ENCODE measurements around the gene RASSF5.
"Not testable (repeated sequence)": the region's sequence is repeated elsewhere in the genome, so short reads cannot be mapped to it uniquely, and the experiment has no call there.

The RASSF5 gene

DNA sequence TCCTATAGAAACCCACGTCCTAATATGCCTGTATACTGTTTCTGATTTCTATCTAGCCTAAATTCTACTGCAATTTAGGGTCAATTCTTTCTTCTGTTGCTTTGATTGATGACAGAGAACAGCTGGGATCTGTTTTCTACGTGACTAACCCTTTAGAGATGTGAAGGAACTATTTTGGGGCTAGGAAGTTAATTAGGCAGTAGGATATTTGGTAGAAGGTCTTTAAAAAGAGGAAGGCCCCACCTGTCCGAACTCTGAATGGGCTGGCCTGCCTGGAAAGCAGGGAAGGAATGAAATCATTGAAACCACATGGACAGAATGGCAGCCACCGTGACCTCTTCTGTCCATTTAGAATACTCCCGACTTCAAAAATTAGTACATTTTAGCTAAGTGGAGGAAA is 83.9 kb downstream of the RASSF5 start:
- no peak for DNase-seq

DNA sequence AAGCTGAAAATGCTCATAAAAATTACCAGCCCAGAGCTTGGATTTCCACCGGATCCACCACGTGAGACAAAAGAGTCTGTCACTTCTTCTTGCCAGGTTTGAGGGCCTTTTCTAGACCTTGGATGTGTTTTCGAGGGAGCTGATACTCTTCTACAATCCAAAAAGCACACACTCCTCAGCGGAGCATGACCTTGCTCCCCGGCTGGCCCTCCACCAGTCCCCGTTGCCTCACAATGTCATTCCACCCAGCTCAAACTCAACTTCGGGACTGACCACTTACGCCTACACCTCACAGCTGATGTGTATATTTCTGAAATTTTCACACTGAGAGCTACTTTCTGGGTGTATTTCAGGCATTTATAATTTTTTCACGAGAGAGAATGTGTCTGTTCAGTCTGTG is 84.4 kb downstream of the RASSF5 start:
- DNase-seq, result no peak

DNA sequence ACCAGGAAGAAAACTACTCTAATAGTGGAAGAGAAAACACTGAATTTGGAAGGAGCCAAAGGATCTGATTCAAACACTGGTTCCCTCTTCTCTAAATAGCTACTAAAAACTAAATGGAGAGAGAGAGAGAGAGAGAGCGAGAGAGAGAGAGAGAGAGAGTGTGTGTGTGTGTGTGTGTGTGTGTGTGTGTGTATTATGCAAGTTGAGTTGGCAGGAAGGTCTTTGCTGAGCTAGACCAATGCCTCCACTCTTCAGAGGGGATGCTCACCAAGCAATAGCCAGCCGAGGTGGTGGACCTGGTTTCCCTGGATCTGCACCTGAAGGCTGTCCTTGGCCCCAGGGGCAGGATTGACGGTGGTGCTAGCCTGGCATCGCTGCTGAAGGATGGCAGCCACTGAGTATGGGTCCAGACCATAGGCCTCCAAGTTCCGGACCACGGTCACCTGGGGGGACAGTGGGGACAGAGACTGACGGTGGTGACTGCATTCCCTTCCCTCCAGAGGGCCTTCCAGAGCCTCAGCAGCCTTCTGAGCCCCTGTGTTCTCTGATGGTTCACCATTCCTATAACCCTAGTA is 86.1 kb downstream of the RASSF5 start:
- DNase-seq, result no peak

DNA sequence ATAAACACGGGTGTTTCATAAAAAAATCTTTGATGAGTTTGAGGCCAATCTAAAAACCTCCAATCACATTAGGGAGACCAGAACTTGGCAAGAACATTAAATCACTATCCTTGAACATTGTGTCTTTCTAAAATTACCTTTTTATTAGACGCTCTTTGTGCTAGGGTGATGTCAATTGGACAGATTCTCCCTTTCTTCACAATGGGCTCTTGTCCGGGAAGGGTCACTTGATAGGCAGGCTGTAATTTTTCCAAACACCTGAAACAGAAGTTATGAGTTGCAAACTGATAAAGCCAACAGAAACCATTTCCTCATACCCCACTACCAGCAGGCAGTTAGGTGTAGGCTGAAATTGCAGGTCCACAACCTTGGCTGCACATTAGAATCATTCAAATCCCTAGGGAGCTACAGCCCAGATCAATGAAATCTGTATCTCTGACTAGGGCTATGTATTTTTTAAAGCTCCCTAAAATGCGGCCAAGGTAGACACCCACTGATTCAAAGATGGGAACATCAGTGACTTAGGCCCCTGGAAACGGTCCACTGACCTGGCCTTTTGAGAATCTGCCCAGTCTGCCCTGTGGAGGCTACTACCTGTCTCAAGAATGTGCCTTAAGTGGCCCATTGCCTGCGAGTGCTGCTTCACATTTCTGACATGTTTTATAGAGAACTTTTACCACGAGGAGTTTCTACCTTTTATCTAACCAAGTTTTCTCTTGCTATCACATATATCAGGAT is 88.4 kb downstream of the RASSF5 start:
- no peak for DNase-seq

DNA sequence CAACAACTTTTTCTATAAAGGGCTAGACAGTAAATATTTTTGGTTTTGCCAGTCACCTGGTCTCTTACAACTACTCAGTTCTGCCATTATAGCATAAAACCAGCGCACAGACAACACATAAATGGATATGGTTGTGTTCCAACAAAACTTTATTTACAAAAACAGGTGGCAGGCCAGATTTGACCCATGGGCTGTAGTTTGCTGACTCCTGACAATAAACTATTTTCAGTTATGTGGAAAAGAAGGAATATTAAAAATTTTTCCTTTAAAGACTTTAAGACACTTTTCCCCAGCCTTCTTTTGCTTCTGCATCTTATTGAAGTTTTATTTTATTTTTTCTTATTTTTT is 89.0 kb downstream of the RASSF5 start:
- DNase-seq, result no peak

DNA sequence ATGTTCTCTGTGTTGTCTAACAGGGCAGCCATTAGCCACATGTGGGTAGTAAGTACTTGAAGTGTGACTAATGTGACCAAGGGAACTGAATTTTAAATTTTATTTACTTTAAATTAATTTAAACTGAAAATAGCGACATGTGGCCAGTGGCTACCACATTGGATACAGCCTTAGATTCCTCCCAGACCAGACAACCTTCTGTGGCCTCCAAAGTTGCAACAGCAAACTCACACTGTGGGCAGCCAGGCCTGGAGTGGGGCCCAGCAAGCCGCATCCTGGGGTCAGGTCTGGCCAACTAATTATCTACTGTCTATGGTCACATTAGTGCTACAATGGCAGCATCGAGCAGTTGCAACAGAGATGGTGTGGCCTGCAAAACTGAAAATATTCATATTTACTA is 93.2 kb downstream of the RASSF5 start:
- no peak for DNase-seq

DNA sequence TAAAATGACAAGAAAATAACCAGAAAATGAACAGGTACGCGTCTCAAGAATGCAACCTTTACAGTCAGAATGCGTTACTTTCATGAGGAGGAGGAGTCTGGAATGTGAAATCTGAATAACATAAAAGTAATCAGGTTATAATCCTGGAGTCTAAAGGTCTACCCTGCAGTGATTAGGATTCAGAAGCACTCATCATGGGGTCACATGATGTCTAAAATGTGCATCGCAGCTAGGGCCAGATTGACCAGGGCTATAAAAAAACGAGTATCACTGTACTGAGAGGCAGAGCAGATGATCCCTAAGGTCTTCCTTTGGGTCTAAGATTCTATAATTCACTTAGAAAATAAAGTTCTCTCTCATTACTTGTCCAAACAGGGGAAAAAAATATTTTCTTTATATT is 97.5 kb downstream of the RASSF5 start:
- DNase-seq, result no peak

DNA sequence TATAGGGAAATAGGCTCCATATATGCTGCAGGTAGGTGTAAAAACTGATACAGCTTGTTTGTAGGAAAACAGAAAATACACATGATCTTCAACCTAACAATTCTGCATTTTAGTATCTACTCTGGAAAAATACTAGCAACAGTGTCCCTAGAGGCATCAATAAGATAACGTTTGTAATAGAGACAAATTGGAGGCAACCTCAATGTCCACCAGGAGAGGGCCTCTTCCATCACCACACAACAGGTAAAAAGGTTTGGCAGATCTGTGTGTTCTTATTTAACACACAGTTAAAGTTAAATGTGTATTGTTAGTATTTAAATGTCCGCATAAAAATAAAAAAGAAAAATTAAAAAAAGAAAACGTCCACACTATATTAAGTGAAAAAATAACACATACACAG is 99.5 kb downstream of the RASSF5 start:
- DNase-seq, result no peak

DNA sequence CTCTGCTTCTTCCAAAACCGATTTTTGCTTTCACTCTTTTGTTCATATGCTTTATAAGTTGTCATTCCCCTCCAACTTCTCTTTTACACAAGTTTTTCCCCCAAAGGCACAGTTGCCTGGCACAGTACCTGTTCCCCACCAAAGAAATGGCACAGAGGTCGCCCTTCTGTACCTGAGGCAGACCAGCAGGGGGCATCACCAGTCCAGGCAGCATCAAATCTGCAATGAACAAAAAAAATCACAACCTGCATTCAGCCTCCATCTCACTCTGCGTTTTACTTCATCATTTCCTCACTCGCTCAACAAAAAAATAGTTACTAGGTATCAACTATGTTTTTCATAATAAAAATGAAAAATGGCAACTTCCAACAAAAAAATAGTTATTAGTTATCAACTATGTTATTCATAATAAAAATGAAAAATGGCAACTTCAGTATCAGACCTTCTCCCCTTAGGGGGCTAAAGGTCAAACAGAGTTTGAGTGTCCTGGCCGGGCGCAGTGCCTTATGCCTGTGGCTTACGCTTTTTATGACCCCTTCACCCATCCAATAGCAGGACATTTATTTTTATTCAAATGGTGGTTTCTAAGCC is 100.9 kb downstream of the RASSF5 start:
- DNase-seq, result peak; percentile 64

DNA sequence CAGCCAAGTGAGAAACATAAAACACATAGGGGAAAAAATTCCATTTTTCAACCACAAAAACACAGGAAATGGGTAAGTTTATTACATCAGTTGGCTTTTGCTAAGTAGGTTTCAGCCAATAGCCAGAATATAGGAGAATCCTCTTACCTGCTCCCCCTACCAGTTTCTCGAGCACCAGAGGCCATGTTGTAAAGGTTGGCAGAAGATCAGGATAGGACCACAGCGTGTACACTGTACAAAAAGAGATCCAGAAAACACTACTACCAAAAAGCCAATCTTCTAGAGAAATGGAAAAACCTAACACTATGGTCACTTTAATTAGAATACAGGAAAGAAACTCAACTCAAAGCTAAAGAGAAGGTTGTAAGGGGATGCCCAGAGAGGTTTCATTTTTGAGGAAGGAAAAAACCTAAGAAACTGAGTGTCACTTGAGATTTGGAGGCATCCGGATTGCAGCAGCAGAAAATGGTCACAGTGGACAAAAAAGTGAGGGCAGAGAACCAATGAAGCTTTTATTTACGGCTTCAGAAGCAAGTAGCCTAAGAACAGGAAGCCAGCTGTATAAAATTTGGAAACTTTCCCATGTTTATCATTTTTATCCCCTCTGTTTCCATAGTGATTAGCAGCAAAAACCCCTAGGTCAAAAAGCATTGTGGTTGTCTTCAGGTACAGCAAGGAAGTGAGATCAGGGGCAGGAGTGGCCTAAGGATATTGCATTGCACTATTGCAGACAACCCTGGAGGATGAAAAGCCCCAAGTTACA is 102.1 kb downstream of the RASSF5 start:
- no peak for DNase-seq

DNA sequence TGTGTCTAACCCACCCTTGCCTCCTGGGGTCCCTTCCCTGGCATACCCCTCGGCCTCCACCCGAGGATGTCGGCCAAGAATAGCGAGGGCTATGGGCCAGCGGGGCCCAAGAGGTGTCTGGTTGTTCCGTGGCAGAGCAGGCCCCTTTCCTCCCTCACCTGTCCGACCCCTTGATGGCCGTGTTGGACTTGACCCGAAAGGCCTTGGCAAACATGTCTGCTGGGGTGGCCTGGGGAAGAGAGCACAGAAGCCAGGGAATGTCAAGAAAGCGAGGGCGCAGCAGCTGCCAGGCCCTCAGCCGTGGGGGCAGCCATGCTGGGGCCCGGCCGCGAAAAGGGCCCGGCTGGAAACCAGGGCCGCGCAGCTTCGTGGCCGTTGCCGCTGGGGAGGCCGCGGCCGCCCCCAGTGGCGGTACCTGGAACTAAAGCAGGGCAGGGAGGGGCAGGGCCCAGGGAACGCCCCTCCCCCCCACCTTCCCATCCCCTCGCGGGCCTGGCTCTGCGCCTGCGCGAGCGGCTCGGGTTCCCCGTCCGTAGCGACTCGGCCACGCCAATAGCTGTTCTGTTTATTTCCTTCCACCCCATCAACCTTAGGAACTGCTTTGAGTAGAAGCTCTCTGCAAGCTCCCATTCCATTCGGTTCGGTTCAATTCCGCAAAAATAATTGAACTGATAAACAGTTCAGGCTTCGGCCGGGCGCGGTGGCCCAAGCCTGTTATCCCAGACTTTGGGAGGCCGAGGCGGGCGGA is 105.0 kb downstream of the RASSF5 start, which contains the start of gene EIF2D:
TSS of gene EIF2D (minus strand) at position 337 of the 748 bp plus-strand sequence. CDS start at position 214, 123 bp downstream.
- peak; percentile 94 for DNase-seq

DNA sequence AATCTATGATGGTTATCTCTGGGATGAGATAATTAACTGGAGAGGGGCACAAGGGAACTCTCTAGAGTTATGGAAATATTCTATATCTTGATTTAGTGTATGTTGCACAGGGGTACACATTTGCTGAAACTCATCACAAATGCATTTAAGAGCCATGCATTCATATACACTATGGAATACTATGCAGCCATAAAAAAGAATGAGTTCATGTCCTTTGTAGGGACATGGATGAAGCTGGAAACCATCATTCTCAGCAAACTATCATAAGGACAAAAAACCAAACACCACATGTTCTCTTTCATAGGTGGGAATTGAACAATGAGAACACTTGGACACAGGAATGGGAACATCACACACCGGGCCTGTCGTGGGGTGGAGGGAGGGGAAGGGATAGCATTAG is 119.1 kb downstream of the RASSF5 start:
- DNase-seq, result not testable (repeated sequence)

DNA sequence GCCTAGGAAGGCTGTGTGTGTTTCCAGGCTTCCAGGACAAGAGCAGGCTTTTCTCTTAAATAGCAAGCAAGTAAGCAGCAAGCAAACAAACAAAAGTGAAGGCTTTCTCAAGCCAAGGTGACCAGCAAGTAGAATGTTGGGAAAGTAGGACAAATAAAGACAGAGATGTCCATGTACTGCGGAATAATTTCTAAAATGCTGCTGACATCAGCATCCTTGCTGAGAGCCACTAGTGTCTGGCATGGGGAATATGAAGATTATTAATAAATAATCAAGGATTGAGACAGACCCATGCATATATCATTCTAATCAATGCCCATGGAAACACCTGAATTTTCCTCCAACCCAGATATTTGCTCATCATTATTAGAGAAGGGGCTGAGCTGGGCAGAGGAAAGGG is 121.6 kb downstream of the RASSF5 start:
- no peak for DNase-seq

DNA sequence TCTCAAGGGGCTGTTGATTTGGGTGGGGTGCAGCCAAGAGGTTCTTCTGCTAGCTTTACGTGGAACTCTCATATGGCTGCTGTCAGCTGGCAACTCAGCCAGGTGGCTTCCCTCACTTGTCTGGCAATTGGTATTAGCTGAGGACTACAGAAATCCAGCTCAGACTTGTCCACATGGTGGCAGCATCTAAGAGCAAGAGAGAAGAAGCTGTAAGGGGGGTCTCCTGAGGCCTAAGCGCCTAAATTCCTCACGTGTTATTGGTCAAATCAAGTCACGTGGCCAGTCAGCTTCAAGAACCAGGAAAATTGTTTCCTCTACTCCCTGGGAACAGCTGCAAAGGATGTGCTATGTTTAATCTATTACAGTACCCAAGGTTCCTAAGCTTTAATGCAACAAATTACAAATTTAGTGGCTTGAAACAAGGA is 123.8 kb downstream of the RASSF5 start:
- peak; percentile 13 for DNase-seq

DNA sequence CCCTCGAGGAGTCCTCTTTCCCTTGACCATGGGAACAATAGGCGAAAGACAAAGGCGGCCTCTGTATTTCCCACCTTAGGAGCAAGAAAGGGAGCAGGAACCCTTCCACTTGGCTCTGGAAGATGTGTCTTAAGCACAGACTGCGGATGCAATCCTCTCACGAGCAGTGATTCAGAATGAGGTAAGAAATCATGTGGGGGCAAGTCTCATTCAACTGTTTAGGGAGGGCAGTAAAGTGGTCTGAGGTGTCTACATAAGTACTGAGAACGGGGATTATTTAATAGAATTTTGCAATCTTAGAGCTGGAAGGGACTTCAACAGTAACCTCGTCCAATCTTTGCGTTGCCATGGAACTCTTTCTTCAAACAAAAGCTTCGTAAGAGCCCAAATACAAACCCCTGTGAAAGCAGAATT is 126.4 kb downstream of the RASSF5 start:
- no peak for DNase-seq

DNA sequence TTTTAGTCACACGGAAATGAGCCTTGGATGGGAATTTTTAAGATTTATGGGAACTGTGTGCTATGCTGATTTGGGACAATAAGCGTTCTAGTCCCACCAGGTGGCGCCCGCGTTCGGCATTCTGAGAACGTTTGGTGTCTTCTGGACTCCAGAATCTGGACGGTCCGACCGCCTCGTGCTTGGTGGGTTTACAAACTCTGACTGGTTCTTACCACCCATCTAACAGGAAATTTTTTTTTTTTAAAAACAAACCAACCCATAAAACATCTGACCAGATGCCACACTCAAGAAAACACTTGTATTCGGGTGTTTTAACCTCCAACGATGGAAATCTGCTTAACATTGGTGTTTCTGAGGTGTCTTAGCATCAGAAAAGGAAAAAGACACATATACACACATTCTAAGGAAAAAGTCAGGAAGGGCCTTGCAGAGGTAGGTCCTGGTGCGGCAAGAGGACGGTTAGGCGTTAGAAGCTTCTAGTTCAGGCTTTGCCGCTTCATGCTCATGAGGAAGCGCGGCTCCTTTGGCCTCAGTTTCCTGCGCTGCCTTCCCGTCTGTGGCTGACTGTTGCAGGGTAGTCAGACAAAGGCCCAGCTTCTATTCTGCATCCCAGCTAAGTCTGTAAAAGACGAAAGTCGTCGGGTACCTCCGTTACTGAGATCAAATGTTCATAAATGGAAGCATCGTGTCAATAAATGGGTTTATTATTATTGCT is 127.2 kb downstream of the RASSF5 start:
- DNase-seq, result peak; percentile 80

DNA sequence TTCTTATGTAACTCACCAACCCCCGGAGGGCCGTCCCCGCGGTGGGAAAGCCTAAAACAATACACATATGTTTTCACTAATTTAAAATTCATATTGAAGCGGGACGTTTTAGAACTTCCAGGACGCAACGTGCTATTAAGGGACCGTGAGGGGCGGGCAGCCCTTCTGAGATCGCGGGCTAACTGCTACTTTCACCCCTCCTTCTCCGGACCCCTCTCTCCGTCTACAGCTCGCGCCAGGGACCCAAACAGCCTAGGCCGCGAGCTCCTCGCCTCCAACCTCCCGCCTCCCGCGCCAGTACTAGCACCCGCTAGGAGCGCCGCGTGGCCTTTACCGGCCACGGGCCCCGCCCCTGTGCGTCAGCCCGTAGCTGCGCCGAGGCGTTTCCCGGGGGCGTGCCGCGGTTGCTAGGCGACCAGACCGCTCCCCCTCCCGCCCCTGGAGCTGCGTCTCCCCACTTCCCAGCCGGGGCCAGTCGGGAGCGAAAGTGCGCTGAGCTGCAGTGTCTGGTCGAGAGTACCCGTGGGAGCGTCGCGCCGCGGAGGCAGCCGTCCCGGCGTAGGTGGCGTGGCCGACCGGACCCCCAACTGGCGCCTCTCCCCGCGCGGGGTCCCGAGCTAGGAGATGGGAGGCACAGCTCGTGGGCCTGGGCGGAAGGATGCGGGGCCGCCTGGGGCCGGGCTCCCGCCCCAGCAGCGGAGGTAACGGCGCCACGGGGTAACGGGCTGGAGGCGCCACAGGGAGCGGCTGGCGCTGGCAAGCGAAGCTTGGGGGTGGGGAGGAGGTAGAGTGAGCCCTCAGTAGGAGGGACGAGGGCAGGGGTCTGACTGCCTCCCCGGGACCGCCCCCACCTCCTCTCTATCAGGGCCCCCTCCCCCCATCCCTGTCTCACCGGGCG is 128.0 kb downstream of the RASSF5 start, which contains the start of gene DYRK3:
TSS of gene DYRK3 (plus strand) at position 457 of the 898 bp plus-strand sequence. CDS start at position 625, 168 bp downstream.
- peak; percentile 94 for DNase-seq

DNA sequence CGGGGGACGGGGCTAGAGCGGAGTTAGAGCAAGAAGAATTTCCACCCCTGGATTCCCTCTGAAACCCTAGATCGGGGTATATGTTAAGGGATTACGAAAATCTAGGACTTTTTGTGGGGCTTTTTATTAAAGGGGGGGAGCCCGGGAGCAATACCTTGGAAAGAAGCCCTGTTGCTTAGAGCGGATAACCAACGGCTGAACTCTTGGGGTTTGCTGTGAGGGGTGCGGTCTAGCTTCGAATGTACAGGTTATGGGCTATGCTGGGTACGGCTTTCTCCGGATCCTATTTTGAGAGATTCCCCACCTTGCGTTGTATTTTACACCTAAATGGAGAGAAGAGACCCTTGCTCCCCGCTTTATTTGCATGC is 128.6 kb downstream of the RASSF5 start:
- DNase-seq, result no peak

DNA sequence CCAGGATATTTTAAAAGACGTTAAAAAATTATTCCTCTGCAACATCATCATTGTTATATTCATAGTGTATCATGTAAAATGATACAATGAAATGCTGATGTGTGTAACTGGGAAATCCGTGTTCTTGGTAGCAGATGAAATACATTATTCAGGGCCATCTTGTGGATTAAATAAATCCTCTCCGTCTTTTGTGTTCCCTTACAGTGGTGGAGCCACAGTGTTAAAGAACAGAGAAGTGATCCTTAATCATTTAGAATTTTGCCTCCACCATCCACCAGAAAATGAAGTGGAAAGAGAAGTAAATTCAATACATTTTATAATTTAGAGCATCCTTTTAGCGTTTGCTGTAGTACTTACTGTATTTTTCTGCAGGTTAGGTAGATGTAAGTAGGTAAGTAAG is 129.3 kb downstream of the RASSF5 start:
- DNase-seq, result no peak

DNA sequence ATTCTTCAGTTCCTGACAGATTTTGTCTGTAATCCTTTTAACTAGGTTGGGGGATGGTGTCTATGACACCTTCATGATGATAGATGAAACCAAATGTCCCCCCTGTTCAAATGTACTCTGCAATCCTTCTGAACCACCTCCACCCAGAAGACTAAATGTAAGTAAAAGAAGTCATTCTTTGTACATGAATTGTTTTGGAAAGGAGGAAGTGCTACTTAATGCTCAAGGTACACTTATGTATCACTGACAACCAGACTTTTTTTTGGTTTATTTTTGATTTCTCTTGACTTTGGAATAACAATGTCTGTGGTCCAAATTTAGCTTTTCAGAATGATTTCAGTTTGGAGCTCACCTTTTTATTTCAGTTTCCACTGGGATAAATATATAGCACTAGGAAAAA is 130.3 kb downstream of the RASSF5 start:
- DNase-seq, result no peak

Measured in activated naive CD4-positive, alpha-beta T cell treated with Interleukin-2 at 50 U/mL for 16 hours (primary cell).